Left kidney (tissue), 2 donors: ENCODE results near the gene TMEM229B. TPM values are rescaled to one million over a fixed set of nuclear protein-coding genes. Genes with fewer than 3 reads are reported as not detected.

Experiments used
- DNase-seq: peaks from one replicate; pipeline ENCODE4 v3.0.0-alpha.2; 2013
- polyA plus RNA-seq: library from polyadenylated mRNA; unstranded; fragments of 120-200 nt; gene quantifications from one replicate; pipeline ENCODE4 v1.2.1, GENCODE V29; 2013; ENCODE audit not compliant: insufficient read length

TMEM229B gene
- polyA plus RNA-seq, 1 donor, result 2.6 TPM

GRCh38 chr14:67423424-67423823, 65.1 kb downstream of the TMEM229B start:
- DNase-seq, result no peak

- DNase-seq, result no peak
Observed at GRCh38 chr14:67421356-67422224, 66.9 kb downstream of the TMEM229B start.

Other genes with a start within 250 kb of the TMEM229B start
- gene PALS1, start 247.3 kb downstream of the TMEM229B start, polyA plus RNA-seq, result 144 TPM
- 140 TPM for gene ATP6V1D, start 128.9 kb downstream of the TMEM229B start, polyA plus RNA-seq
- 103 TPM for gene EIF2S1, start 128.4 kb downstream of the TMEM229B start, polyA plus RNA-seq
- 1.2 TPM for gene PLEK2, start 76.6 kb downstream of the TMEM229B start, polyA plus RNA-seq
- 87.7 TPM for gene PLEKHH1, start 44.6 kb upstream of the TMEM229B start, polyA plus RNA-seq
- gene PIGH, start 111.5 kb upstream of the TMEM229B start, polyA plus RNA-seq, result 46.9 TPM
- gene ARG2, start 131.2 kb upstream of the TMEM229B start, polyA plus RNA-seq, result 11.9 TPM
- gene VTI1B, start 185.9 kb upstream of the TMEM229B start, polyA plus RNA-seq, result 117 TPM
- 121 TPM for gene RDH11, start 207.0 kb upstream of the TMEM229B start, polyA plus RNA-seq
- gene RDH12, start 213.2 kb upstream of the TMEM229B start, polyA plus RNA-seq, result 0.71 TPM